HG02840 (cell line): Measurements from ENCODE around the gene INO80.

Source experiments
- ATAC-seq: cut with Tn5 transposase; IDR thresholded peaks from one replicate; pipeline ENCODE4 v1.9.1; 2021; ENCODE audit warnings: mild to moderate bottlenecking, moderate library complexity, moderate number of reproducible peaks; ENCODE audit not compliant: unreplicated experiment, low FRiP score

INO80 gene

DNA sequence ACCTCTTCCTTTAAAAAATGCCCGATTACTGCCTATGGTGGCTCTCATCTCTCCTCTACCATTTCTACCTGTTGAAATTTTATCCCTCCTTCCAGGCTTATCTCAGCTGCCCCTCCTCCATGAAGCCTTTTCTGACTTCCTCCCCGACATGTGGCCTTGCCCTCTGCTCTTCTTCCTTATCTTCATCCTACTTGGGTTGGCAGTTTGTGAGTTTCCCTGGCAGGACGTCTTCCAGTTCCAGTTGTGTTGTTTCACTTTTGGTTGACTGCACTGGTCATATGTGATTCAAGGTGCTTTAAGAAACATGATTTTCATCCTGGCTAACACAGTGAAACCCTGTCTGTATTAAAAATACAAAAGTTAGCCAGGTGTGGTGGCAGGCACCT is 182.6 kb downstream of the INO80 start:
- no peak for ATAC-seq

DNA sequence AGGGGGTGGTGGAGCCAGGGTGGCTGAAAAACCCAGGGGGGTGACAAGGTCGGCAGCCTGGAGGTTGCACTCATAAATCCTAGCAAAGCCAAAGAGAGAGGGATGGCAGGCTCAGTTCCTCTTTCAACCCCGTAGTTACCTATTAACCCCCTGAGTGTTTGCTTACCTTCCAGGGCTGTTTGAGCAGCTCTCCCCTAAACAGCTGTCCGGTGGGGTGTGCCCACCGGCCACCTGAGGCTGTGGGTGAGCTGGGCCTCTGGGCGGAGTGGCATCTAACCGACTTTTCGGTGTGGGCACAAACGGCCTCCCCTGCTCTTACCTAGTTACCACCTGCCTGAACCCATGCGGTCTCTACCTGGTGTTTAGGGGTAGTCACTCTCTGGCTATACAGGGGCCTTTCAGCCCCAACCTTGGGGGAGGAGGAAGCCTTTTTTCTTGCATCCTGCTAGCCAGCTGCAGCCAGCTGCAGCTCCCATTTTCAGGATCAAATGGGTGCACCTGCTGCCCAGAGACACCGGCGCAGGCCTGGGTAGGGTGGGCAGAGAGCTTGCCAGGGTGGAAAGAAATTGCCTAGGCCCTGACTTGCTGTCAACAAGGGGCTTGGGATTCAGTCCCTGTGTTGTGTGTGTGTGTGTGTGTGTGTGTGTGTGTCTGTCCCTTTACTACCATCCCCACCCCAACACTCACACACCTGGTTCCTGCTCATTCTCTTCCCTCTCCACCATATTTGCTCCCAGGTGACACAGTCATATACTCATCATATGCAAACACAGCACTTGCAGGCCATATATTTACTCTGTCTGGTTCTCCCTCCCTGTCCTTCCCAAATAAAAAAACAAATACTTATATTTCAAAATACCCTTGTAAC is 183.2 kb downstream of the INO80 start:
- no peak for ATAC-seq

DNA sequence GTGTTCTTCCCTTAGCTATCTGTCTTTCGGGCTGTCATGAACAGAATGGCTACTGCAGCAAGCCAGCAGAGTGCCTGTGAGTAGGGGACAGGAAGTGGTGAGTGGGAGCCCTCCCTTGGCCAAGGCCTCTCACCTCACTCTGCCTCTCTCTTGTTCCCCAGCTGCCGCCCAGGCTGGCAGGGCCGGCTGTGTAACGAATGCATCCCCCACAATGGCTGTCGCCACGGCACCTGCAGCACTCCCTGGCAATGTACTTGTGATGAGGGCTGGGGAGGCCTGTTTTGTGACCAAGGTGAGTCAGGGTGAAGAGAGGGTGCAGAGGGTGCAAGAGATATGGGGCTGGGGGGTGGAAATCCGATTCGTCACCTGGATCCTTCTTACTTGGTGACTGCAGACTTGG is 183.9 kb downstream of the INO80 start:
- ATAC-seq = no peak

DNA sequence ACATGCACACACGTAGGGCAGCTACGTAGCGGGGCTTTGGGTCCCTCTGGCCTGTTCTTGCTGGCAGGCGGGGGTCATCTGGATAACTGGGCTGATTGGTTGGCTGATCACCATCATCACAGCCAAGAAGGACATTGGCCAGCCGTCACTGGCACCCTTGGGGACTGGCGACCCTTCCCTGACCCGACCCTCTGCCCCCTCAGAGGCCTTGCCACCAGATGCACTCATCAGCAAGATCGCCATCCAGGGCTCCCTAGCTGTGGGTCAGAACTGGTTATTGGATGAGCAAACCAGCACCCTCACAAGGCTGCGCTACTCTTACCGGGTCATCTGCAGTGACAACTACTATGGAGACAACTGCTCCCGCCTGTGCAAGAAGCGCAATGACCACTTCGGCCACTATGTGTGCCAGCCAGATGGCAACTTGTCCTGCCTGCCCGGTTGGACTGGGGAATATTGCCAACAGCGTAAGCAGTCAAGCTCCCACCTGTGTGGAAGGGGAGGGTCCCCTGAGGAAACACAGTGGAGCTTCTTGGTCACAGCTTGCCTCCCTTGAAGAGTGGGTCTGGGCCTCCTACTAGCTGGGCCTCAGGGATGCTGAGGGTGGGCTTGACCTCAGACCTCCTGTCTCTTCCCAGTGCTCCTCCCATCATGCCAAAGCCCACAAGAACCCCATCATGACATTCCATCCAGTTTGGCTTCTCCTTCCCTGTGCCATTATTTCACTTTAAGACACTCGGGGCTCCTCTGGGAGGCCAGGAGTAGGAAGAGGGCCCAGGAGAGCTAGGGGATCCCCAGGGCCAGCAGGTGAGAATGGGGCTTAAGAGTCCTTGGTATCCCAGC is 184.6 kb downstream of the INO80 start:
- ATAC-seq = no peak

DNA sequence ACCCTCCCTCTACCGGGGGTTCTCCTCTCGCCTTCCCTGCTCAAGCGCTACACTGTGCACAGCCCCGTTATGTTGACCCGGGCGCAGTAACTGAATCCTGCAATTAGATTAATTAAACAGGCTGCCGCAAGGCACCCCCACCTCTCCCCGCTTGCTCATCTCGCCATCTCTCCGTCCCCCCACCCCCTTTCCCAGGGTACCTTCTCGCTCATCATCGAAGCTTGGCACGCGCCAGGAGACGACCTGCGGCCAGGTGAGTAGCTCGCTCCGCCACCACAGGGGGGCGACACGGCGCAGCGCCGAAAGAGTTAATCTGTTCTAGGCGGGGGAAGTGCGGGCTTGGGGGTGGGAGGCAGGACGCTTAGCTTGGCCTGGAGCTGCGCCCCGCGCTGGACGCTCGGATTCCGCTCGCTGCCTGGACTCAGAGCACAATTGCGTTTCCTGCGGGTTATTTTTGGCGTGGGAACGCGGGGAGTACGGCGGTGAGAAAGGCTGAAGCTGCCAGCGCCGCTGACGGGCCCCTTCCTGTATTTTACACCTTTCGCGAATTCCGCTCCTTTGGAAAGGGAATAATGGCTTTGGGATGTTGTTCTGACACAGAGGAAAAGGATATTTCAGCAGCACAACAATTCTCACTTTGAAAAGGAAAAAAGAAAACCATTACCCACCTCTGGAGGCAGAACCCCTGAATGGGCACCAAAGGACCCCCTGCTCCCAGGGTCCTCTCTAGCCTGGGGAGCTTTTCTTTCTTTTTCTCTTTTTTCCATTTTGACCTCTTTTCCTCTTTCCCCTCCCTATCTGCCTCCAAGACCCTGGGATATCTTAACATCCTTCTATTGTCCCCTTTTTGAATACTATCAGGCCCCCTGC is 185.4 kb downstream of the INO80 start:
- no peak for ATAC-seq

DNA sequence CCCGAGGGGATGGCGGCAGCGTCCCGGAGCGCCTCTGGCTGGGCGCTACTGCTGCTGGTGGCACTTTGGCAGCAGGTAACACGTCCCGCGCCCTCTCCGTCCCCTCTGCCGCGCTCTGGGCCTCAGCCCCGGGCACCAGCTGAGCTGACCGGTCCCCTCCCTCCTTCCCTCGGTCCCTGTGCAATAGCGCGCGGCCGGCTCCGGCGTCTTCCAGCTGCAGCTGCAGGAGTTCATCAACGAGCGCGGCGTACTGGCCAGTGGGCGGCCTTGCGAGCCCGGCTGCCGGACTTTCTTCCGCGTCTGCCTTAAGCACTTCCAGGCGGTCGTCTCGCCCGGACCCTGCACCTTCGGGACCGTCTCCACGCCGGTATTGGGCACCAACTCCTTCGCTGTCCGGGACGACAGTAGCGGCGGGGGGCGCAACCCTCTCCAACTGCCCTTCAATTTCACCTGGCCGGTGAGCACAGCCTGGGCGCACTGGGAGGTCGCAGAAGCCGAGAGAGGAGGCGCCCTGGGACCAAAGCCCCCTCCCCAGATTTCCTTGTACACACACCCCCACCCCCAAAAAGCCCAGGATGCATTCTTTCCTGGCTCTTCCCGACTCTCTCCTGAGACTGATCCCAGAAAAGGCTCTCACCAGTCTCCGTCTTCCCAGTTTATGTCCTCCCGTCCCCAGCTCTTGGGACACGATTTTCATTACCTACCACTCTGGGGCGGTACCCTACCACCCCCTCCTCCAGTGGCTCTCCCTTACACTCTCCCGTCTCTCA is 186.2 kb downstream of the INO80 start:
- ATAC-seq = no peak
